AG04450 (cell line): ENCODE data around the gene FAS. TPM values are rescaled to one million over a fixed set of nuclear protein-coding genes. Genes with fewer than 3 reads are reported as not detected.
A peak's percentile ranks its signal among the peaks of the same experiment; 100 is the strongest.

Experiments
- CTCF ChIA-PET: fragments of 300-600, 350-600 bp; formaldehyde crosslinking; extraction: SDS; loops from one replicate; lab custom pipeline; 2022; ENCODE audit warnings: antibody characterized with exemption, inconsistent platforms; lab: Charles Lee
- POLR2A ChIA-PET: fragments of 350-600 bp; formaldehyde crosslinking; extraction: SDS; loops from one replicate; lab custom pipeline; 2021; ENCODE audit warnings: antibody characterized with exemption, inconsistent platforms; lab: Yijun Ruan, JAX
- DNase-seq: peaks from one replicate; pipeline ENCODE4 v3.0.0-alpha.2; 2011; ENCODE audit warnings: low read depth, low spot score
- H3K27ac ChIP-seq: one replicate; pipeline ENCODE4 v1.5.1; 2012; ENCODE audit warnings: low read depth, low read length, control low read depth
- H3K27me3 ChIP-seq: one replicate; pipeline ENCODE4 v1.6.0; 2012; ENCODE audit warnings: low read length; ENCODE audit not compliant: control insufficient read depth, insufficient read depth
- H3K4me3 ChIP-seq: 2 replicates; pipeline ENCODE4 v1.5.1; 2011; ENCODE audit warnings: mild to moderate bottlenecking, low read depth, low read length, control low read depth
- H3K9me3 ChIP-seq: 2 replicates; pipeline ENCODE4 v1.5.1; 2012; ENCODE audit warnings: low read length; ENCODE audit not compliant: control insufficient read depth, insufficient read depth
- polyA plus RNA-seq: library from polyadenylated mRNA; depleted of rRNA; stranded (reverse); fragments of >200 nt; gene quantifications from 2 replicates; pipeline ENCODE4 v1.2.3, GENCODE V29; 2011
- TF ChIP-seq, protein P1 (sequence below): IDR thresholded peaks from 2 replicates; pipeline ENCODE4 v1.5.1; 2011; ENCODE audit warnings: low read depth, low read length, control low read depth, inconsistent platforms

Gene FAS
- polyA plus RNA-seq, 1 experiment, result 78.4 TPM

DNA sequence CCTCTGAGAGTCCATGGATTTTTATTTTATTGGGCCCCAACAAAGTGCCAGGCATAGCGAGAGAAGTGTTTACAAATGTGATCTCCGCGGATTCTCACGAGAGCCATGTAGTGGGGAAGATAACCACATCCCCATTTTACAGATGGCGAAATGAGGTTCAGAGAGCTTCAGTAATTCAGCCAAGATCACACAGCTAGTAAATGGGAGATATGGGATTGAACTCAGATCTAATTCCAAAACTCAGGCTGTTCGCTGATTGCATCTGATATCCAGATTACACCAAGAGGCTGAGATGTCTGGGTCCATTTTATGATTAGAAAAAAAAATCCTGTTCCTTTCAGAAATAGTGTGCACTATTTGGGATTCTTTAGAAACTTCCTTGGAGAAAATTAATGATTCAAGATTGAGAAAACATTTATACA lies 1.3 kb downstream of the FAS start:
- Histone ChIP-seq H3K9me3 (no peaks in the 10 kb centered on the region; the same call in 1 of the 2 replicates), H3K27ac (peak overlapping the region; percentile 84), H3K27me3 (no peaks in the 10 kb centered on the region), H3K4me3 (peak overlapping the region; percentile 89)
- ChIA-PET CTCF (interaction anchor here (1.2 to 13.4 kb wide), 6 partner anchors 38 to 226 kb away, joined by 3 to 244 read pairs (median 19); no protein-coding TSS in a partner anchor), POLR2A (interaction anchor here (2.6 kb wide), 1 partner anchor 60 kb away, joined by 17 read pairs; no protein-coding TSS in a partner anchor)
- TF ChIP-seq, protein P1, sequence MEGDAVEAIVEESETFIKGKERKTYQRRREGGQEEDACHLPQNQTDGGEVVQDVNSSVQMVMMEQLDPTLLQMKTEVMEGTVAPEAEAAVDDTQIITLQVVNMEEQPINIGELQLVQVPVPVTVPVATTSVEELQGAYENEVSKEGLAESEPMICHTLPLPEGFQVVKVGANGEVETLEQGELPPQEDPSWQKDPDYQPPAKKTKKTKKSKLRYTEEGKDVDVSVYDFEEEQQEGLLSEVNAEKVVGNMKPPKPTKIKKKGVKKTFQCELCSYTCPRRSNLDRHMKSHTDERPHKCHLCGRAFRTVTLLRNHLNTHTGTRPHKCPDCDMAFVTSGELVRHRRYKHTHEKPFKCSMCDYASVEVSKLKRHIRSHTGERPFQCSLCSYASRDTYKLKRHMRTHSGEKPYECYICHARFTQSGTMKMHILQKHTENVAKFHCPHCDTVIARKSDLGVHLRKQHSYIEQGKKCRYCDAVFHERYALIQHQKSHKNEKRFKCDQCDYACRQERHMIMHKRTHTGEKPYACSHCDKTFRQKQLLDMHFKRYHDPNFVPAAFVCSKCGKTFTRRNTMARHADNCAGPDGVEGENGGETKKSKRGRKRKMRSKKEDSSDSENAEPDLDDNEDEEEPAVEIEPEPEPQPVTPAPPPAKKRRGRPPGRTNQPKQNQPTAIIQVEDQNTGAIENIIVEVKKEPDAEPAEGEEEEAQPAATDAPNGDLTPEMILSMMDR, result no peak
- no peak for DNase-seq

DNA sequence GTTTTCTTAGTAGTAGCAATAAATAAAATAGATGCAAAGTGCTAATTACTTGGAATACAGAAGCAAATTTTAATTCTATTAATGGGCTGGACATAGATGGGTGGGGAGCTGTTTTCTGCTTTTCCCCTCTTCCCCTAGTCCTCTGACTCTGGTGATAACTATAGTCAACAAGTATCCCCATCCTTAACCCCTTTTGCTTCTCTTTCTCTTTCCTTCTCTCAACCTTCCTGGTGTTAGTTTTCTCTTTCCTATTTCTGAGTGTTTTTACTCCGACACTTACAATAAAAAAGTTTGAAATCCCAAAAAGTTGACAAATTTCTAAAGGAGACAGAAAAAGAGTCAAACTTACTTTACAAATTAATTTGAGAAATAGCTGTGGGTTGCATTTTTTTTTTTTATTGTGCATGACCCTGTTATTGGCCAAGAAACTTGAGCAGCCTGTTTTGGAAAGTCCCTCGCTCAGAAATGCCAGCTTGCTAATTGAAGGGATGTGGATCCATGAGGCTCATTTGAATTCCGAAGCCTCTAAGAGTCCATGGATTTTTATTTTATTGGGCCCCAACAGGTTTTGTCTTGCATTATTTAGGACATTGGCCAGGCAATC lies 2.4 kb downstream of the FAS start:
- H3K27me3 ChIP-seq, result no peaks in the 10 kb centered on the region
- H3K4me3 ChIP-seq, result peak overlapping the region; percentile 89
- no peak overlapping the region for H3K27ac ChIP-seq
- TF ChIP-seq, protein P1, result no peak
- DNase-seq, result no peak
- no peaks in the 10 kb centered on the region; the same call in 1 of the 2 replicates for H3K9me3 ChIP-seq
- ChIA-PET CTCF (interaction anchor here (0.6 to 13.4 kb wide), 8 partner anchors 13 to 394 kb away, joined by 3 to 244 read pairs (median 10); no protein-coding TSS in a partner anchor), POLR2A (interaction anchor here (0.6 kb wide), 1 partner anchor 12 kb away, joined by 3 read pairs; no protein-coding TSS in a partner anchor)

DNA sequence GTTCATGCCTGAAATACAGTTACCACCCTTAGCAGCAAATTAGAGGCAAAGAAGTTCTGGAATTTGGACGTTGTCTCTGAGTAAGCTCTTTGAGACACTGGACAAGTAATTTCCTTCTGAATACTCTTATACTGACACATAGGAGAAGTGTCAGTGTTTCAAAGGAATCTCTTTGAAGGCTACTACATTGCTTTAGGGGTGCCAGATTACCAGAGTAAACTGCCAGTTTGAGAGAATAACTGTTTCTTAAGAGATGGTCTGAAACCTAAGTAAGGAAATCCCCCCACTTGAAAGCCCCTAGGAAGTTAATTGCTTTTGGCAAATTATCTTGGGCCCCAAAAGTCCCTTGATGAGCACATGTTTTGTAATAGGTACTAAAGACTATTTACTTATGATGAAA lies 3.4 kb downstream of the FAS start:
- DNase-seq, result no peak
- H3K4me3 ChIP-seq, result peak overlapping the region; percentile 38
- no peak overlapping the region for H3K27ac ChIP-seq
- no peaks in the 10 kb centered on the region for H3K27me3 ChIP-seq
- TF ChIP-seq, protein P1, result no peak
- ChIA-PET CTCF (interaction anchor here (0.9 to 13.4 kb wide), 7 partner anchors 14 to 223 kb away, joined by 4 to 244 read pairs (median 4); no protein-coding TSS in a partner anchor), POLR2A (no interaction called here)
- H3K9me3 ChIP-seq, result no peaks in the 10 kb centered on the region; the same call in 1 of the 2 replicates

DNA sequence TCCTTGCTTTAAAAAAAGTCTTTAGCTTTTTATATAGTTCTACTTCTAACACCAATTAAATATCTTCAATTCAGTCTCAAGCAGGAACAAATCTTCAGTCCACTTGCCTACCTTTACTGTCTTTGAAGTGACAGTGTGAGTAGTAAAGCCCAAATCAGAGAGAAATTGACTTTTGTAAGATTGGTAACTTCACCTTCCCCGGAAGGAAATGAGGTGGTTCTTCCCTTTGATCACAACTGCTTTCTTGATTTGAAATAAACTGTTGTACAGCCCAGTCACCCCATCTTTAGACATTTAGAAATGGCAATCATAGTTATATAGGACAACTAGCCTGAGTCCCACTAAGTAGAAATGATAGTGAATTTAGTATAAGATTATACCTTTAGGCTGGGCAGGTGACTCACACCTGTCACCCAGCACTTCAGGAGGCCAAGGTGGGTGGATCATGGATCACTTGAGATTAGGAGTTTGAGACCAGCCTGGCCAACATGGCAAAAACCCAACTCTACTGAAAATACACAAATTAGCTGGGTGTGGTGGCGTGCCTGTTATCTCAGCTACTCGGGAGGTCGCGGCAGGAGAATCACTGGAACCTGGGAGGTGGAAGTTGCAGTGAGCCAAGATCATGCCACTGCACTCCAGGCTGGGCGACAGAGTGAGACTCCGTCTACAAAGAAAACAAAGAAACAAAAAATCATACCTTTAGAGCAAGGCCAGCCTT lies 4.7 kb downstream of the FAS start:
- no peak for DNase-seq
- Histone ChIP-seq H3K27ac (no peak overlapping the region), H3K4me3 (no peak overlapping the region), H3K9me3 (no peaks in the 10 kb centered on the region; the same call in 1 of the 2 replicates), H3K27me3 (no peaks in the 10 kb centered on the region)
- TF ChIP-seq, protein P1, result no peak
- POLR2A ChIA-PET, result no interaction called here
- CTCF ChIA-PET, result interaction anchor here (0.7 to 13.4 kb wide), 8 partner anchors 8 to 239 kb away, joined by 3 to 244 read pairs (median 4); no protein-coding TSS in a partner anchor

DNA sequence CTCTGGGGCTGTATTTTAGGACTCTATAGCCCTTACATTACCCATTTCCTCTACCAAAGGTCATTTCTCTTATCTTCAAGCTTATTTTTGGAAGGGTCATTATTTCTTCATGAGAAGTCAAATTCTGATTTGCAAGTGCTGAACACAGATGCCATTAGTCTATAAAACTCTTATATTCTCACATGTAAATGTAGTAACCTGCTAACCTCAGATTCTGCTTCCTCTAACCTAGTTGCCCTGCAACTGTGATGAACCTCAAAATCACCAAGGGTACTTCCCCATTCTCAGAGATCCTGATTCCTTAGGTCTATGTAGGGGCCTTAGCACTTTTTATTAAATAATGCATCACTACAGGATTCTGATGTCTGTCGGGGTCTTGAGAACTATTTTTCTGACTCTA lies 6.3 kb downstream of the FAS start:
- POLR2A ChIA-PET, result no interaction called here
- no peaks in the 10 kb centered on the region for H3K9me3 ChIP-seq
- CTCF ChIA-PET, result interaction anchor here (0.9 to 13.4 kb wide), 4 partner anchors 10 to 221 kb away, joined by 4 to 244 read pairs (median 11); no protein-coding TSS in a partner anchor
- no peak for DNase-seq
- no peak overlapping the region for H3K4me3 ChIP-seq
- no peak overlapping the region for H3K27ac ChIP-seq
- TF ChIP-seq, protein P1, result no peak
- H3K27me3 ChIP-seq, result no peaks in the 10 kb centered on the region
